Measurements from ENCODE around the gene THUMPD3.
A peak's percentile ranks its signal among the peaks of the same experiment; 100 is the strongest.

- no peak for TF ChIP-seq EZH2 (IDR thresholded peaks at IDR 0.05; ENCODE audit: low read length, missing control alignments)
- TF ChIP-seq, protein P1, sequence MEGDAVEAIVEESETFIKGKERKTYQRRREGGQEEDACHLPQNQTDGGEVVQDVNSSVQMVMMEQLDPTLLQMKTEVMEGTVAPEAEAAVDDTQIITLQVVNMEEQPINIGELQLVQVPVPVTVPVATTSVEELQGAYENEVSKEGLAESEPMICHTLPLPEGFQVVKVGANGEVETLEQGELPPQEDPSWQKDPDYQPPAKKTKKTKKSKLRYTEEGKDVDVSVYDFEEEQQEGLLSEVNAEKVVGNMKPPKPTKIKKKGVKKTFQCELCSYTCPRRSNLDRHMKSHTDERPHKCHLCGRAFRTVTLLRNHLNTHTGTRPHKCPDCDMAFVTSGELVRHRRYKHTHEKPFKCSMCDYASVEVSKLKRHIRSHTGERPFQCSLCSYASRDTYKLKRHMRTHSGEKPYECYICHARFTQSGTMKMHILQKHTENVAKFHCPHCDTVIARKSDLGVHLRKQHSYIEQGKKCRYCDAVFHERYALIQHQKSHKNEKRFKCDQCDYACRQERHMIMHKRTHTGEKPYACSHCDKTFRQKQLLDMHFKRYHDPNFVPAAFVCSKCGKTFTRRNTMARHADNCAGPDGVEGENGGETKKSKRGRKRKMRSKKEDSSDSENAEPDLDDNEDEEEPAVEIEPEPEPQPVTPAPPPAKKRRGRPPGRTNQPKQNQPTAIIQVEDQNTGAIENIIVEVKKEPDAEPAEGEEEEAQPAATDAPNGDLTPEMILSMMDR (conservative IDR thresholded peaks at IDR 0.05 in 1 of 2, IDR thresholded peaks at IDR 0.05 in 1 of 2; ENCODE audit: low read depth in 1 of 2, low read length in 2 of 2) = peak; percentile 53 to 72
Measured at GRCh38 chr3:9422712-9423424, 60.0 kb downstream of the THUMPD3 start.
